HL-60/S4 treated with phorbol 12-myristate 13-acetate at 8.2 ng/mL for 4 days and 3 days (cell line): Measurements from ENCODE around the gene MRPS2.

Source experiments
- in situ Hi-C: fragments of 300-500 bp; cut with MboI; formaldehyde crosslinking; loops from 2 replicates; pipeline ENCODE4 v1.15.0; 2022; ENCODE audit warnings: low sequenced_read_pairs

The MRPS2 gene

DNA sequence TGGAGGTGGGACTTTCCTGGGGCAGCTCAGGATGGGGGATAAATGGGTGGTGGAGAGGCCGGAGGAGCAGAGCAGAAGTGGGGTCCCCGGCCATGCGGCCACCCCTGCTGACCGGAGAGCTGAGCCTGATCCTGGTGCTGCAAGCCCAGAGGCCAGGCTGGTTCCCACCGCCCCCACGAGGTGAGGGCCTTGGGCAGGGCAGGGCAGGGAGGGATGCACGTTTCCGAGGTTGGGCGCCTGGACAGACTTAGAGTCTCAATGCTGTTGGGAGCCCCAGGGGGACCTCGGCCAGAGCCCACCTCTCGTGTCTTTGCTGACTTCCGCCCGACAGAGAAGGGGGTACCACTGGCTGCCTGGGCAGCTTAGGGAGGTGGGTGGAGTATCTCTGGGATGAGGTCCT, 51.0 kb downstream of the MRPS2 start:
- in situ Hi-C loops, result no loop called here

DNA sequence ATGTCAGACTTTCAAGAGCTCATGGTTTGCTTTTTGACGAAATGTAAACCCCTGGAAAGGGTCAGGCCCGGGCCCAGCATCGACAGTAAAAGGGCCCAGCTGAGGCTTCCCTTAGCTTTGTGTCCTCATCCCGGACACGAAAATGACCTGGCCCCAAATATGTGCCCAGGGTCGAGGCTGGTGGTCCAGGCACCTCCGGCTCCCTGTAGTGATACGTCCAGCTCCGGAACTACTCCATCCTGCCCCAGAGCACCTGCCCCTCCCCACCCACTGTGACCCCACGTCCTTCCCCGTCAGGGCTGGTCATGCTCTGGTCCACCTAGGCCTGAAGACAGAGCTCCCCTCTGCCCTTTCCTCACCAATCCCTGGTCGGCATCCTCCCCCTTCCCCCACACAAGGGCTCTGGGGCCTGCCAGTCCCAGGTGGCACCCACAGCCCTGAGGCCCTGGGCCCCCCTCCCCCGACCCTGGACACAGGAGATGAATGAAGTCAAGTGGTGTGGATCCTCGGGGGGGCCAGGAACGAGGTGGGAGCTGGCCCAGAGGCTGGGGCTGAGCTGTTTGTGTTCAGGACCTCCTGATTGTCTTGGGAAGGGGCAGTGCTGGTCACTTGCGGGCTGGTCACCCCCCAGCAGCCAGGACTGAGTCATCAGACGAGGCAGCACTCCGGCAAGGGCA, 51.7 kb downstream of the MRPS2 start:
- in situ Hi-C loops, result no loop called here

DNA sequence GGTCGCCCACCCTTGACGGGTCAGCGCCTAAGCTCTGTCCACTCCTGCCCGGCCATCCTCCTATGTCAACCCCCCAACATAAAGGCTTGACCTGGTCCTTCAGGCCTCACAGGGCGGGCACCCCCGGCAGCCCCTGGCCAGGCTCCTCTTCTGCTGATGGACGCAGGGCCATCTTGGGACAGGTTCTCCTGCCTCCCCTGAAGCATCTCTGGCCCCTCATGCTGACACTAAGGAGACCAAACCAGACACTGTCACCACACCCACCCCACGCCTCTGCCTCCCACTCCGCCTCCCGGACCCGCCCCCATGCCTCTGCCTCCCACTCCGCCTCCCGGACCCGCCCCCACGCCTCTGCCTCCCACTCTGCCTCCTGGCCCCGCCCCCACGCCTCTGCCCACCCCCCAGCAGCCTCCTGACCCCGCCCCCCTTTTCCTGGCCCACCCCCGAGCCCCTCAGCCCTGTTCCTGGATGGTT, 52.3 kb downstream of the MRPS2 start:
- in situ Hi-C loops, result no loop called here
